PC-3 (cell line): ENCODE results near the gene CFLAR. TPM values are rescaled to one million over a fixed set of nuclear protein-coding genes. Genes with fewer than 3 reads are reported as not detected.

ENCODE experiments used
- ATAC-seq: fragments of 200-7000 bp; cut with Tn5 transposase; 2 replicates; pipeline ENCODE4 v1.9.1; 2020; ENCODE audit warnings: mild to moderate bottlenecking, moderate library complexity
- BruUV-seq: library from RNA; stranded (reverse); fragments of 400-500 nt; replicated peaks from 2 replicates; lab custom pipeline; 2021; lab: Mats Ljungman, UMichigan
- CTCF ChIA-PET: fragments of 300-600 bp; sonication (Branson Sonifier 250); formaldehyde crosslinking; loops from one replicate; lab custom pipeline; 2022; ENCODE audit warnings: antibody characterized with exemption; lab: Charles Lee
- POLR2A ChIA-PET: fragments of 300-600 bp; sonication (Branson Sonifier 250); formaldehyde crosslinking; loops from one replicate; lab custom pipeline; 2022; ENCODE audit warnings: antibody characterized with exemption; ENCODE audit not compliant: unreplicated experiment; lab: Charles Lee
- DNase-seq: peaks from one replicate; pipeline ENCODE4 v3.0.0-alpha.2; 2015
- H2AFZ ChIP-seq: fragments of 300-600 bp; sonication (generic); 2 replicates; pipeline ENCODE4 v1.6.0; 2016; ENCODE audit warnings: antibody characterized with exemption, low read length
- H3F3A ChIP-seq: fragments of 300-600 bp; sonication (generic); one replicate; pipeline ENCODE4 v1.6.0; 2017; ENCODE audit warnings: antibody characterized with exemption, low read length, control low read depth, mild to moderate bottlenecking; ENCODE audit not compliant: unreplicated experiment
- H3K27ac ChIP-seq: fragments of 300-600 bp; sonication (generic); 2 replicates; pipeline ENCODE4 v1.5.1; 2016; ENCODE audit warnings: mild to moderate bottlenecking, low read length
- H3K27me3 ChIP-seq: fragments of 300-600 bp; sonication (generic); 2 replicates; pipeline ENCODE4 v1.6.1; 2016; ENCODE audit warnings: low read length, mixed read lengths
- H3K36me3 ChIP-seq: fragments of 300-600 bp; sonication (generic); 2 replicates; pipeline ENCODE4 v1.6.1; 2016; ENCODE audit warnings: low read depth, mixed run types, low read length, mixed read lengths
- H3K4me1 ChIP-seq: fragments of 300-600 bp; sonication (generic); 2 replicates; pipeline ENCODE4 v1.5.1; 2016; ENCODE audit warnings: low read length; ENCODE audit not compliant: insufficient read depth
- H3K4me2 ChIP-seq: fragments of 300-600 bp; sonication (generic); 2 replicates; pipeline ENCODE4 v1.6.0; 2016; ENCODE audit warnings: low read length
- H3K4me3 ChIP-seq: fragments of 300-600 bp; sonication (generic); 2 replicates; pipeline ENCODE4 v1.5.1; 2016; ENCODE audit warnings: mild to moderate bottlenecking, low read length, mixed read lengths
- H3K79me2 ChIP-seq: fragments of 300-600 bp; sonication (generic); 2 replicates; pipeline ENCODE4 v1.6.1; 2017; ENCODE audit warnings: low read length, mixed read lengths
- H3K9ac ChIP-seq: fragments of 300-600 bp; sonication (generic); 2 replicates; pipeline ENCODE4 v1.6.0; 2016; ENCODE audit warnings: mild to moderate bottlenecking, low read length
- H3K9me2 ChIP-seq: fragments of 300-600 bp; sonication (generic); replicated peaks from 2 replicates; pipeline ENCODE4 v1.6.1; 2016; ENCODE audit warnings: mixed run types, low read length, mixed read lengths
- H3K9me3 ChIP-seq: fragments of 300-600 bp; sonication (generic); 2 replicates; pipeline ENCODE4 v1.6.1; 2016; ENCODE audit warnings: low read length, mixed read lengths
- H4K20me1 ChIP-seq: fragments of 300-600 bp; sonication (generic); 2 replicates; pipeline ENCODE4 v1.6.1; 2016; ENCODE audit warnings: low read length, mixed read lengths
- CTCF ChIP-seq: fragments of 300-600 bp; sonication (generic); conservative IDR thresholded peaks from 2 replicates; pipeline ENCODE4 v1.5.1; 2017; ENCODE audit warnings: antibody characterized with exemption, low read depth, mild to moderate bottlenecking, low read length
- EZH2 ChIP-seq: fragments of 300-600 bp; sonication (generic); IDR thresholded peaks from one replicate; pipeline ENCODE4 v1.6.1; 2017; ENCODE audit warnings: antibody characterized with exemption, mild to moderate bottlenecking, low read length; ENCODE audit not compliant: unreplicated experiment
- EZH2phosphoT487 ChIP-seq: fragments of 300-600 bp; sonication (generic); IDR thresholded peaks from 2 replicates; pipeline ENCODE4 v1.6.1; 2018; ENCODE audit warnings: mild to moderate bottlenecking, antibody characterized with exemption, low read length, borderline replicate concordance
- intact Hi-C: fragments of 100-400 bp; cut with micrococcal nuclease; formaldehyde crosslinking; loops from 2 replicates; pipeline ENCODE4 v1.9.0; 2023
- total RNA-seq: library from RNA; depleted of rRNA; stranded (reverse); fragments of >200 nt; gene quantifications from 2 replicates; pipeline ENCODE4 v1.2.3, GENCODE V29; 2014

CFLAR gene
- total RNA-seq, 1 experiment from 2014 or later, result 33.5 TPM

- intact Hi-C loops, result no loop called here
Observed at GRCh38 chr2:201186982-201187381, 71.0 kb downstream of the CFLAR start.

GRCh38 chr2:201188449-201188848 is 72.5 kb downstream of the CFLAR start:
- POLR2A ChIA-PET, result no interaction called here
- CTCF ChIA-PET, result no interaction called here
- no peak overlapping the region for H3K4me3 ChIP-seq

More at GRCh38 chr2:201186982-201187381, 71.0 kb downstream of the CFLAR start:
- no peak overlapping the region for H3K27ac ChIP-seq
- no peaks in the 10 kb centered on the region for H3K36me3 ChIP-seq
- no peak for DNase-seq
- no peaks in the 10 kb centered on the region for H3K4me1 ChIP-seq
- ChIA-PET CTCF (no interaction called here), POLR2A (no interaction called here)
- no TSS peak for BruUV-seq
- H3K4me3 ChIP-seq, result no peak overlapping the region
- H3K4me2 ChIP-seq, result no peak overlapping the region
- no peaks in the 10 kb centered on the region for H3F3A ChIP-seq
- no peaks in the 10 kb centered on the region for H3K9me3 ChIP-seq
- no peak for ATAC-seq
- H4K20me1 ChIP-seq, result no peaks in the 10 kb centered on the region
- H3K27me3 ChIP-seq, result no peaks in the 10 kb centered on the region
- no peak overlapping the region for H3K9ac ChIP-seq
- no peak overlapping the region for H2AFZ ChIP-seq
- H3K9me2 ChIP-seq, result no peaks in the 10 kb centered on the region
- TF ChIP-seq CTCF (no peak), EZH2phosphoT487 (no peak), EZH2 (no peak)
- no peaks in the 10 kb centered on the region for H3K79me2 ChIP-seq

More at GRCh38 chr2:201188449-201188848, 72.5 kb downstream of the CFLAR start:
- Histone ChIP-seq H3K27me3 (no peaks in the 10 kb centered on the region), H3K27ac (no peak overlapping the region), H3K4me2 (no peak overlapping the region), H3K4me1 (no peaks in the 10 kb centered on the region), H3K9me3 (no peaks in the 10 kb centered on the region), H2AFZ (no peak overlapping the region), H3K9ac (no peak overlapping the region), H4K20me1 (no peaks in the 10 kb centered on the region), H3K79me2 (no peaks in the 10 kb centered on the region), H3K36me3 (no peaks in the 10 kb centered on the region), H3F3A (no peaks in the 10 kb centered on the region), H3K9me2 (no peaks in the 10 kb centered on the region)
- BruUV-seq, result no TSS peak
- TF ChIP-seq EZH2phosphoT487, result no peak
- TF ChIP-seq CTCF, result no peak
- TF ChIP-seq EZH2, result no peak
- DNase-seq (no peak), ATAC-seq (no peak)
- intact Hi-C loops, result no loop called here
